GM21619 (cell line): ENCODE measurements around the gene PHF21A.
A peak's percentile ranks its signal among the peaks of the same experiment; 100 is the strongest.
"Not testable (repeated sequence)": the region's sequence is repeated elsewhere in the genome, so short reads cannot be mapped to it uniquely, and the experiment has no call there.

Experiments
- ATAC-seq: cut with Tn5 transposase; IDR thresholded peaks from one replicate; pipeline ENCODE4 v1.9.1; 2021; ENCODE audit not compliant: unreplicated experiment

Gene PHF21A

GRCh38 chr11:46120346-46121300 lies 631 bp downstream of the PHF21A start:
- ATAC-seq: no peak

GRCh38 chr11:46119352-46120216 lies 1.7 kb downstream of the PHF21A start:
- peak; percentile 23 for ATAC-seq

- ATAC-seq: no peak
Observed at GRCh38 chr11:46118702-46119351, 2.4 kb downstream of the PHF21A start.

GRCh38 chr11:46117842-46118241 lies 3.4 kb downstream of the PHF21A start:
- no peak for ATAC-seq

GRCh38 chr11:46116712-46117037 lies 4.6 kb downstream of the PHF21A start:
- ATAC-seq: not testable (repeated sequence)

GRCh38 chr11:46116007-46116711 lies 5.1 kb downstream of the PHF21A start:
- no peak for ATAC-seq

- ATAC-seq: no peak
Observed at GRCh38 chr11:46114961-46115360, 6.3 kb downstream of the PHF21A start.

GRCh38 chr11:46114378-46114777 lies 6.9 kb downstream of the PHF21A start:
- no peak for ATAC-seq

- peak; percentile 51 for ATAC-seq
Observed at GRCh38 chr11:46112961-46113607, 8.2 kb downstream of the PHF21A start.

- no peak for ATAC-seq
Observed at GRCh38 chr11:46108751-46109150, 12.5 kb downstream of the PHF21A start.

- ATAC-seq: no peak
Observed at GRCh38 chr11:46107780-46108179, 13.5 kb downstream of the PHF21A start.

GRCh38 chr11:46107408-46107718 lies 13.9 kb downstream of the PHF21A start:
- no peak for ATAC-seq

- no peak for ATAC-seq
Observed at GRCh38 chr11:46106530-46107407, 14.5 kb downstream of the PHF21A start.

- no peak for ATAC-seq
Observed at GRCh38 chr11:46105926-46106325, 15.3 kb downstream of the PHF21A start.

- ATAC-seq: no peak
Observed at GRCh38 chr11:46105134-46105628, 16.1 kb downstream of the PHF21A start.

- ATAC-seq: no peak
Observed at GRCh38 chr11:46102843-46103242, 18.4 kb downstream of the PHF21A start.

- ATAC-seq: peak; percentile 73
Observed at GRCh38 chr11:46100670-46101069, 20.6 kb downstream of the PHF21A start.

GRCh38 chr11:46099963-46100316 lies 21.3 kb downstream of the PHF21A start:
- ATAC-seq: peak; percentile 45

- no peak for ATAC-seq
Observed at GRCh38 chr11:46090375-46090774, 30.9 kb downstream of the PHF21A start.
